ENCODE data around the gene OTX1.

OTX1 gene

GRCh38 chr2:63086687-63087086 lies 36.1 kb downstream of the OTX1 start:
- DNase-seq (ENCODE audit: low read depth), result no peak
- TF ChIP-seq, protein P1, sequence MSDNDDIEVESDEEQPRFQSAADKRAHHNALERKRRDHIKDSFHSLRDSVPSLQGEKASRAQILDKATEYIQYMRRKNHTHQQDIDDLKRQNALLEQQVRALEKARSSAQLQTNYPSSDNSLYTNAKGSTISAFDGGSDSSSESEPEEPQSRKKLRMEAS (IDR thresholded peaks at IDR 0.05; ENCODE audit: low read depth, low read length), result no peak
- H3K4me3 ChIP-seq (ENCODE audit: low read depth, low read length), result no peak overlapping the region

- no peak overlapping the region for H3K4me3 ChIP-seq (ENCODE audit: low read depth, low read length)
- no peak for DNase-seq (ENCODE audit: low read depth)
- TF ChIP-seq POLR2A (IDR thresholded peaks at IDR 0.05; ENCODE audit: extremely low read depth, insufficient read length), result no peak
- TF ChIP-seq, protein P1 (IDR thresholded peaks at IDR 0.05; ENCODE audit: low read depth, low read length), result no peak
- no peak for TF ChIP-seq MYC (IDR thresholded peaks at IDR 0.05; ENCODE audit: low read depth, low read length)
- no peak for TF ChIP-seq CTCF (IDR thresholded peaks at IDR 0.05; ENCODE audit: low read depth, low read length)
Measured at GRCh38 chr2:63092401-63092800, 41.8 kb downstream of the OTX1 start.

GRCh38 chr2:63092857-63093256 lies 42.2 kb downstream of the OTX1 start:
- DNase-seq (ENCODE audit: low read depth), result no peak
- no peak overlapping the region for H3K4me3 ChIP-seq (ENCODE audit: low read depth, low read length)
- TF ChIP-seq, protein P1 (IDR thresholded peaks at IDR 0.05; ENCODE audit: low read depth, low read length), result no peak
- TF ChIP-seq CTCF (IDR thresholded peaks at IDR 0.05; ENCODE audit: low read depth, low read length) (no peak), POLR2A (IDR thresholded peaks at IDR 0.05; ENCODE audit: extremely low read depth, insufficient read length) (no peak), MYC (IDR thresholded peaks at IDR 0.05; ENCODE audit: low read depth, low read length) (no peak)

- DNase-seq (ENCODE audit: low read depth), result no peak
- no peak overlapping the region for H3K4me3 ChIP-seq (ENCODE audit: low read depth, low read length)
- no peak for TF ChIP-seq MYC (IDR thresholded peaks at IDR 0.05; ENCODE audit: low read depth, low read length)
- TF ChIP-seq POLR2A (IDR thresholded peaks at IDR 0.05; ENCODE audit: extremely low read depth, insufficient read length), result no peak
- TF ChIP-seq, protein P1 (IDR thresholded peaks at IDR 0.05; ENCODE audit: low read depth, low read length), result no peak
- TF ChIP-seq CTCF (IDR thresholded peaks at IDR 0.05; ENCODE audit: low read depth, low read length), result no peak
Measured at GRCh38 chr2:63093502-63093901, 42.9 kb downstream of the OTX1 start.

GRCh38 chr2:63096491-63096890 lies 45.9 kb downstream of the OTX1 start:
- no peak for DNase-seq (ENCODE audit: low read depth)
- no peak overlapping the region for H3K4me3 ChIP-seq (ENCODE audit: low read depth, low read length)
- no peak for TF ChIP-seq POLR2A (IDR thresholded peaks at IDR 0.05; ENCODE audit: extremely low read depth, insufficient read length)
- TF ChIP-seq MYC (IDR thresholded peaks at IDR 0.05; ENCODE audit: low read depth, low read length), result no peak
- TF ChIP-seq, protein P1 (IDR thresholded peaks at IDR 0.05; ENCODE audit: low read depth, low read length), result no peak

DNA sequence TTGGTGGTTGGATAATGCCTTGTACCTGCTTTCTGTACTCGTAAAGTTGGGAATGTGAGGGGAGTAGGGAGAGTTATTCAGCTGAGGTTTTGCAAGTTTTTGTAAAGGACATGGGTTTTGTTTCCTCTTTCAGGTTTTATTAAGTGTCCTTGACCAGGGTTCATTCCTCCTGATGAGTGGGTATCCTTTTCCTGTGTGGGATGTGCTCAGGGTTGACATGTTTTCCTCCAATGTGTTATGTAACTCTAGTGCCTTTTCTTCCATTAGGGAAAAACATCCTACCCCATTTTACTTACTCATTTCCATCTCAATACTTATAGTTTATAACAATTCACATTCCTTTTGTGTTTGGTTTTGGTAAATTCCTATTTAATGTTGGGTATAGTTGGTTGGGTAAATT lies 48.4 kb downstream of the OTX1 start:
- H3K4me3 ChIP-seq (ENCODE audit: low read depth, low read length), result no peak overlapping the region
- no peak for DNase-seq (ENCODE audit: low read depth)
- TF ChIP-seq MYC (IDR thresholded peaks at IDR 0.05; ENCODE audit: low read depth, low read length) (no peak), POLR2A (IDR thresholded peaks at IDR 0.05; ENCODE audit: extremely low read depth, insufficient read length) (no peak), CTCF (IDR thresholded peaks at IDR 0.05; ENCODE audit: low read depth, low read length) (no peak)
- TF ChIP-seq, protein P1 (IDR thresholded peaks at IDR 0.05; ENCODE audit: low read depth, low read length), result no peak

GRCh38 chr2:63101954-63102353 lies 51.3 kb downstream of the OTX1 start:
- no peak for TF ChIP-seq MYC (IDR thresholded peaks at IDR 0.05; ENCODE audit: low read depth, low read length)
- TF ChIP-seq CTCF (IDR thresholded peaks at IDR 0.05; ENCODE audit: low read depth, low read length), result no peak
- TF ChIP-seq, protein P1 (IDR thresholded peaks at IDR 0.05; ENCODE audit: low read depth, low read length), result no peak
- TF ChIP-seq POLR2A (IDR thresholded peaks at IDR 0.05; ENCODE audit: extremely low read depth, insufficient read length), result no peak
- no peak for DNase-seq (ENCODE audit: low read depth)
- no peak overlapping the region for H3K4me3 ChIP-seq (ENCODE audit: low read depth, low read length)
